GM23338 (cell line): Measurements from ENCODE around the gene DUSP3. TPM values are rescaled to one million over a fixed set of nuclear protein-coding genes. Genes with fewer than 3 reads are reported as not detected.
A peak's percentile ranks its signal among the peaks of the same experiment; 100 is the strongest.

Source experiments
- ATAC-seq: fragments of 200-7000 bp; cut with Tn5 transposase; 3 replicates; pipeline ENCODE4 v1.9.1; 2020
- DNase-seq: peaks from one replicate; pipeline ENCODE4 v3.0.0-alpha.2; 2015; ENCODE audit warnings: low spot score
- H2AFZ ChIP-seq: fragments of 200-600 bp; sonication (generic); 2 replicates; pipeline ENCODE4 v1.8.0; 2016; ENCODE audit warnings: antibody characterized with exemption, mild to moderate bottlenecking, moderate library complexity
- H3F3A ChIP-seq: fragments of 200-600 bp; sonication (generic); replicated peaks from 2 replicates; pipeline ENCODE4 v1.8.0; 2017; ENCODE audit warnings: antibody characterized with exemption, mixed run types, low read depth
- H3K27ac ChIP-seq: fragments of 200-600 bp; sonication (generic); 2 replicates; pipeline ENCODE4 v1.6.1; 2016; ENCODE audit warnings: low read depth
- H3K27me3 ChIP-seq: fragments of 200-600 bp; sonication (generic); 2 replicates; pipeline ENCODE4 v1.8.0; 2016; ENCODE audit warnings: mild to moderate bottlenecking, mixed run types, moderate library complexity; ENCODE audit not compliant: insufficient read depth
- H3K36me3 ChIP-seq: fragments of 200-600 bp; sonication (generic); 2 replicates; pipeline ENCODE4 v1.8.0; 2016; ENCODE audit warnings: mild to moderate bottlenecking; ENCODE audit not compliant: insufficient read depth
- H3K4me1 ChIP-seq: fragments of 200-600 bp; sonication (generic); 2 replicates; pipeline ENCODE4 v1.8.0; 2016; ENCODE audit warnings: mild to moderate bottlenecking, moderate library complexity; ENCODE audit not compliant: insufficient read depth
- H3K4me2 ChIP-seq: fragments of 200-600 bp; sonication (generic); 2 replicates; pipeline ENCODE4 v1.7.1; 2017; ENCODE audit warnings: mixed run types
- H3K4me3 ChIP-seq: fragments of 200-600 bp; sonication (generic); 2 replicates; pipeline ENCODE4 v1.6.1; 2016; ENCODE audit warnings: mixed run types
- H3K79me2 ChIP-seq: fragments of 200-600 bp; sonication (generic); replicated peaks from 2 replicates; pipeline ENCODE4 v1.8.0; 2017; ENCODE audit warnings: mild to moderate bottlenecking; ENCODE audit not compliant: insufficient read depth
- H3K9me2 ChIP-seq: fragments of 200-600 bp; sonication (generic); 2 replicates; pipeline ENCODE4 v1.8.0; 2017; ENCODE audit not compliant: insufficient read depth
- H4K20me1 ChIP-seq: fragments of 200-600 bp; sonication (generic); replicated peaks from 2 replicates; pipeline ENCODE4 v1.8.0; 2017; ENCODE audit warnings: mild to moderate bottlenecking; ENCODE audit not compliant: insufficient read depth
- H3K27ac Mint-ChIP-seq: 2 replicates; pipeline ENCODE4 v1.8.0; 2020; ENCODE audit warnings: inconsistent platforms, mild to moderate bottlenecking, moderate library complexity, mixed read lengths
- H3K27me3 Mint-ChIP-seq: 3 replicates; pipeline ENCODE4 v1.8.0; 2022; ENCODE audit warnings: low read depth, mild to moderate bottlenecking, moderate library complexity, mixed read lengths, inconsistent platforms; ENCODE audit not compliant: insufficient read depth, poor library complexity
- H3K36me3 Mint-ChIP-seq: 3 replicates; pipeline ENCODE4 v1.8.0; 2021; ENCODE audit warnings: low read depth, mild to moderate bottlenecking, inconsistent platforms, moderate library complexity, mixed read lengths
- H3K4me1 Mint-ChIP-seq: 3 replicates; pipeline ENCODE4 v1.8.0; 2020; ENCODE audit warnings: mild to moderate bottlenecking, inconsistent platforms, mixed read lengths
- H3K4me3 Mint-ChIP-seq: 3 replicates; pipeline ENCODE4 v1.8.0; 2021; ENCODE audit warnings: moderate library complexity, mild to moderate bottlenecking, inconsistent platforms, mixed read lengths
- H3K9me3 Mint-ChIP-seq: 3 replicates; pipeline ENCODE4 v1.8.0; 2020; ENCODE audit warnings: moderate library complexity, mild to moderate bottlenecking, inconsistent platforms, mixed read lengths
- CREB1 ChIP-seq: fragments of 250-450 bp; sonication (Bioruptor Pico); IDR thresholded peaks from 2 replicates; pipeline ENCODE4 v1.5.0; 2020; ENCODE audit warnings: low read depth, mild to moderate bottlenecking, moderate library complexity
- NANOG ChIP-seq: IDR thresholded peaks from 2 replicates; pipeline ENCODE4 v1.6.1; 2016; ENCODE audit warnings: antibody characterized with exemption, borderline replicate concordance
- POLR2AphosphoS5 ChIP-seq: IDR thresholded peaks from 2 replicates; pipeline ENCODE4 v1.6.1; 2016; ENCODE audit warnings: antibody characterized with exemption, low read depth
- STAT1 ChIP-seq: IDR thresholded peaks from one replicate; pipeline ENCODE4 v1.6.1; 2016; ENCODE audit warnings: antibody characterized with exemption; ENCODE audit not compliant: unreplicated experiment
- ZNF114 ChIP-seq: fragments of 250-450 bp; sonication (Bioruptor Pico); IDR thresholded peaks from 2 replicates; pipeline ENCODE4 v1.5.0; 2020; ENCODE audit warnings: mild to moderate bottlenecking, moderate library complexity
- ZNF331 ChIP-seq: fragments of 250-450 bp; sonication (Bioruptor Pico); IDR thresholded peaks from 2 replicates; pipeline ENCODE4 v1.5.0; 2020; ENCODE audit warnings: low read depth, mild to moderate bottlenecking, moderate library complexity
- long read RNA-seq: library from polyadenylated mRNA; unstranded; transcript quantifications from one replicate; pipeline ENCODE4 v2.0.0, GENCODE V29; 2020; ENCODE audit not compliant: unreplicated experiment
- polyA plus RNA-seq: library from polyadenylated mRNA; unstranded; fragments of >200 nt; fragmentation: Nextera tagmentation; extraction: Ambion mirVana; gene quantifications from 2 replicates; pipeline ENCODE4 v1.2.1, GENCODE V29; 2016
- total RNA-seq: library from RNA; depleted of rRNA; stranded (reverse); fragments of >200 nt; shearing (Covaris generic); gene quantifications from 2 replicates; pipeline ENCODE4 v1.2.3, GENCODE V29; 2014; rRNA removed
- TF ChIP-seq, protein P1 (sequence below): IDR thresholded peaks from 2 replicates; pipeline ENCODE4 v1.6.1; 2016; ENCODE audit warnings: antibody characterized with exemption
- TF ChIP-seq, protein P2 (sequence below): IDR thresholded peaks from one replicate; pipeline ENCODE4 v1.6.1; 2018; ENCODE audit warnings: antibody characterized with exemption; ENCODE audit not compliant: unreplicated experiment
- TF ChIP-seq, protein P3 (sequence below), 2 experiments: fragments of 200-600 bp in 1 of 2; sonication (generic) in 1 of 2; conservative IDR thresholded peaks; 2 replicates each; pipeline versions ENCODE4 v1.5.1 to v1.6.1; 2016 to 2017; ENCODE audit warnings: antibody characterized with exemption in 2 of 2, low read depth in 2 of 2, mild to moderate bottlenecking in 2 of 2, moderate library complexity in 1 of 2

DUSP3 gene
- total RNA-seq (17.5 and 22.1 TPM in 2 replicates), polyA plus RNA-seq (14.7 and 15.4 TPM in 2 replicates)
- long read RNA-seq, full-length matches to known transcripts = 11 of 13 reads
- long read RNA-seq, partial matches to known transcripts = 0 of 13 reads
- long read RNA-seq, other reads (novel, unspliced or antisense) = 2 of 13 reads

DNA sequence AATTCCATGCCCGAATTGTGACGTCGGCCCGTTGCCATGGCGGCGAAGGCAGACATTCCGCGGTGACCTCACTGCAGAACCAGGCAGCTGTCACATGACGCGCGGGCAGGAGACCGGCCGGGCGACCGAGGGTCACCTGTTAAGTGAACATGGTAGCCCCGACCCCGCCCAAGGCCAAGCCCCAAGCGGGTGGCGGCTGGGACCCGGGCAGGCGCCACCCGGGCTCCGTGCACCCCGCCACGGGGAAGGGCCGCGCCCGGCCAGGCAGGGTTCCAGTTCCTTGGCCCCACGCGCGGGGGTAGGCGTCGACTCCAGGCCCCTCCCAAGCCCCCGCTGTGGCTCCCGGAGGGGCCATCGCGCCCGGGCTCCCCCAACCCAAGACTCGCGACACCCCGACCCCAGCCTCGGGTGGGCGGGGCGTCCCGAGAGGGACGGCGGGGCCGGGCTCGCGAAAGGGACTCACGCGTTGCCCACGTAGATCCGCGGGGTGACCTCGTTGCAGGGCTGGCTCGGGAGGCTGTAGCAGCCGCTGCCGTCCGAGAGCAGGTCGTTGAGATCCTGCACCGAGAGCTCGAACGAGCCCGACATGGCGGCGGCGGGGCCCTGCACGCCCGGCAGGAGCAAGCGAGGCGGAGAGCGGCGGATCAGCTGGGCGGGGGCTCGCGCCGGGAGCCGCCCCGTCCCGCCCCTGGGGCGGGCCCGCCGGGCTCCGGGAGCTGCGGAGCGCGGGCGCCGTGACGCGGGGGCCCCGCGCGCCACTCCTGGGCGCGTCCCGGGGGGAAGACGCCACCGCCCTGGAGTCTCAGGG is at the start of gene DUSP3:
TSS of gene DUSP3 (minus strand) at position 641 of the 808 bp plus-strand sequence. CDS start at position 588, 53 bp downstream.
- peak; percentile 97 for DNase-seq
- H3K27ac Mint-ChIP-seq = peak within 1 kb of the TSS; percentile 94

DNA sequence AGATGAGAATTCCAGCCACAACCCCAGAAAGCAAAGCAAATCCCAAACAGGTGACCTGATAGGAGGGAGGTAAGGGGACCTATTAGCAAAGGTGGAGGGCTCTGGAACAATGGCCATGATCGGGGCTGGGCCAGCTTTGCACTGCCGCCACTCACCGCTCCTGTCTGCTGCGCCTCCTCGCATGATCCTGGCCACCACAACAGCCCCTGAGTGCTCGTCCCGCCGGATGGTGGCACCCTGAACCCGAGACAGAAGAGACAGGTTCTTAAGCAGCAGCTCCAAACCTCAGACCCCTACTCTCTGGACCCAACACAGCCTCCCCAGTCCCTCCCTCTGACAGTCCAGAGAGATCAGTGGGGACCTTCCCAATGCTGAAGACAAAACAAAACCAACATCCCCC is 48.8 kb upstream of the DUSP3 start:
- H3K27ac ChIP-seq = no peak overlapping the region
- H3K4me1 ChIP-seq = no peaks in the 10 kb centered on the region; the same call in none of the 2 replicates
- H2AFZ ChIP-seq = no peak overlapping the region
- no peaks in the 10 kb centered on the region for H3F3A ChIP-seq
- Mint-ChIP-seq H3K4me1 (peaks cover 18% of the 10 kb centered on the region), H3K4me3 (no peak overlapping the region), H3K27me3 (peaks cover 13% of the 10 kb centered on the region), H3K27ac (no peak overlapping the region), H3K9me3 (no peaks in the 10 kb centered on the region), H3K36me3 (peaks cover 7% of the 10 kb centered on the region; the same call in 2 of the 3 replicates)
- H3K4me3 ChIP-seq = no peak overlapping the region
- no peaks in the 10 kb centered on the region for H3K9me2 ChIP-seq
- DNase-seq = no peak
- peaks cover 7% of the 10 kb centered on the region; the same call in 1 of the 2 replicates for H3K27me3 ChIP-seq
- TF ChIP-seq STAT1 (no peak), CREB1 (CRISPR knock-in tag) (no peak), POLR2AphosphoS5 (no peak), ZNF331 (no peak), NANOG (no peak), ZNF114 (CRISPR knock-in tag) (no peak)
- TF ChIP-seq, protein P1, sequence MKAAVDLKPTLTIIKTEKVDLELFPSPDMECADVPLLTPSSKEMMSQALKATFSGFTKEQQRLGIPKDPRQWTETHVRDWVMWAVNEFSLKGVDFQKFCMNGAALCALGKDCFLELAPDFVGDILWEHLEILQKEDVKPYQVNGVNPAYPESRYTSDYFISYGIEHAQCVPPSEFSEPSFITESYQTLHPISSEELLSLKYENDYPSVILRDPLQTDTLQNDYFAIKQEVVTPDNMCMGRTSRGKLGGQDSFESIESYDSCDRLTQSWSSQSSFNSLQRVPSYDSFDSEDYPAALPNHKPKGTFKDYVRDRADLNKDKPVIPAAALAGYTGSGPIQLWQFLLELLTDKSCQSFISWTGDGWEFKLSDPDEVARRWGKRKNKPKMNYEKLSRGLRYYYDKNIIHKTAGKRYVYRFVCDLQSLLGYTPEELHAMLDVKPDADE = no peak
- TF ChIP-seq, protein P2, sequence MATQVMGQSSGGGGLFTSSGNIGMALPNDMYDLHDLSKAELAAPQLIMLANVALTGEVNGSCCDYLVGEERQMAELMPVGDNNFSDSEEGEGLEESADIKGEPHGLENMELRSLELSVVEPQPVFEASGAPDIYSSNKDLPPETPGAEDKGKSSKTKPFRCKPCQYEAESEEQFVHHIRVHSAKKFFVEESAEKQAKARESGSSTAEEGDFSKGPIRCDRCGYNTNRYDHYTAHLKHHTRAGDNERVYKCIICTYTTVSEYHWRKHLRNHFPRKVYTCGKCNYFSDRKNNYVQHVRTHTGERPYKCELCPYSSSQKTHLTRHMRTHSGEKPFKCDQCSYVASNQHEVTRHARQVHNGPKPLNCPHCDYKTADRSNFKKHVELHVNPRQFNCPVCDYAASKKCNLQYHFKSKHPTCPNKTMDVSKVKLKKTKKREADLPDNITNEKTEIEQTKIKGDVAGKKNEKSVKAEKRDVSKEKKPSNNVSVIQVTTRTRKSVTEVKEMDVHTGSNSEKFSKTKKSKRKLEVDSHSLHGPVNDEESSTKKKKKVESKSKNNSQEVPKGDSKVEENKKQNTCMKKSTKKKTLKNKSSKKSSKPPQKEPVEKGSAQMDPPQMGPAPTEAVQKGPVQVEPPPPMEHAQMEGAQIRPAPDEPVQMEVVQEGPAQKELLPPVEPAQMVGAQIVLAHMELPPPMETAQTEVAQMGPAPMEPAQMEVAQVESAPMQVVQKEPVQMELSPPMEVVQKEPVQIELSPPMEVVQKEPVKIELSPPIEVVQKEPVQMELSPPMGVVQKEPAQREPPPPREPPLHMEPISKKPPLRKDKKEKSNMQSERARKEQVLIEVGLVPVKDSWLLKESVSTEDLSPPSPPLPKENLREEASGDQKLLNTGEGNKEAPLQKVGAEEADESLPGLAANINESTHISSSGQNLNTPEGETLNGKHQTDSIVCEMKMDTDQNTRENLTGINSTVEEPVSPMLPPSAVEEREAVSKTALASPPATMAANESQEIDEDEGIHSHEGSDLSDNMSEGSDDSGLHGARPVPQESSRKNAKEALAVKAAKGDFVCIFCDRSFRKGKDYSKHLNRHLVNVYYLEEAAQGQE = no peak
- TF ChIP-seq, protein P3, sequence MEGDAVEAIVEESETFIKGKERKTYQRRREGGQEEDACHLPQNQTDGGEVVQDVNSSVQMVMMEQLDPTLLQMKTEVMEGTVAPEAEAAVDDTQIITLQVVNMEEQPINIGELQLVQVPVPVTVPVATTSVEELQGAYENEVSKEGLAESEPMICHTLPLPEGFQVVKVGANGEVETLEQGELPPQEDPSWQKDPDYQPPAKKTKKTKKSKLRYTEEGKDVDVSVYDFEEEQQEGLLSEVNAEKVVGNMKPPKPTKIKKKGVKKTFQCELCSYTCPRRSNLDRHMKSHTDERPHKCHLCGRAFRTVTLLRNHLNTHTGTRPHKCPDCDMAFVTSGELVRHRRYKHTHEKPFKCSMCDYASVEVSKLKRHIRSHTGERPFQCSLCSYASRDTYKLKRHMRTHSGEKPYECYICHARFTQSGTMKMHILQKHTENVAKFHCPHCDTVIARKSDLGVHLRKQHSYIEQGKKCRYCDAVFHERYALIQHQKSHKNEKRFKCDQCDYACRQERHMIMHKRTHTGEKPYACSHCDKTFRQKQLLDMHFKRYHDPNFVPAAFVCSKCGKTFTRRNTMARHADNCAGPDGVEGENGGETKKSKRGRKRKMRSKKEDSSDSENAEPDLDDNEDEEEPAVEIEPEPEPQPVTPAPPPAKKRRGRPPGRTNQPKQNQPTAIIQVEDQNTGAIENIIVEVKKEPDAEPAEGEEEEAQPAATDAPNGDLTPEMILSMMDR (conservative IDR thresholded peaks at IDR 0.05; ENCODE audit: low read depth in 2 of 2) = 0 out of 4 replicates have a peak, but pooled peaks of 1 of the 2 experiments have one; percentile 3
- no peaks in the 10 kb centered on the region for H3K36me3 ChIP-seq
- H3K4me2 ChIP-seq = no peak overlapping the region
- ATAC-seq = no peak
- H4K20me1 ChIP-seq = no peaks in the 10 kb centered on the region; the same call in 1 of the 2 replicates
- H3K79me2 ChIP-seq = no peaks in the 10 kb centered on the region

More for the DNA sequence above, at the start of gene DUSP3:
- Histone ChIP-seq H3K9me2 (no peaks in the 10 kb centered on the region), H3F3A (no peaks in the 10 kb centered on the region), H4K20me1 (peaks cover 9% of the 10 kb centered on the region; the same call in 1 of the 2 replicates), H3K79me2 (peaks cover 9% of the 10 kb centered on the region), H3K27ac (peak within 1 kb of the TSS; percentile 90), H3K4me1 (peaks cover 11% of the 10 kb centered on the region), H3K27me3 (peaks cover 21% of the 10 kb centered on the region), H2AFZ (peak within 1 kb of the TSS; percentile 74), H3K4me3 (peak within 1 kb of the TSS; percentile 92), H3K4me2 (peak within 1 kb of the TSS; percentile 79), H3K36me3 (0 out of 2 replicates have a peak, but pooled peaks cover under 1% of the 10 kb centered on the region)
- peak; percentile 80 for TF ChIP-seq POLR2AphosphoS5
- TF ChIP-seq CREB1 (CRISPR knock-in tag) = peak; percentile 93
- TF ChIP-seq STAT1 = no peak
- peaks cover 7% of the 10 kb centered on the region; the same call in 2 of the 3 replicates for H3K4me1 Mint-ChIP-seq
- ATAC-seq = peak; percentile 89
- peak within 1 kb of the TSS; percentile 81 for H3K4me3 Mint-ChIP-seq
- no peaks in the 10 kb centered on the region for H3K9me3 Mint-ChIP-seq
- peaks cover 11% of the 10 kb centered on the region for H3K27me3 Mint-ChIP-seq
- peaks cover 7% of the 10 kb centered on the region for H3K36me3 Mint-ChIP-seq
